Measurements from ENCODE around the gene IFITM10.
"Not testable (repeated sequence)": the region's sequence is repeated elsewhere in the genome, so short reads cannot be mapped to it uniquely, and the experiment has no call there.

The IFITM10 gene

DNA sequence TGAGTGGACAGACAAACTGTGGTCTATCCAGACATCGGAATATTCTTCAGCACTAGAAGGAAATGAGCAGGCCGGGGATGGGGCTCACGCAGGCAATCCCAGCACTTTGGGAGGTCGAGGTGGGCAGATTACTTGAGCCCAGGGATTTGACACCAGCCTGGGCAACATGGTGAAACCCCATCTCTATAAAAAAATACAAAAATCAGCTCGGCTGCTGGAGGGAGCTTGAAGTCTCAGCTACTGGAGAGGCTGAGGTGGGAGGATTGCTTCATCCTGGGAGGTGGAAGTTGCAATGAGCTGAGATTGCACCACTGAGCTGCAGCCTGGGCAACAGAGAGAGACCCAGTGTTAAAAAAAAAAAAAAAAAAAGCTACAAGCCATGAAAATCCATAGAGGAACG is 21.3 kb upstream of the IFITM10 start:
- no peak overlapping the region for H3K4me3 ChIP-seq (ENCODE audit: low read length)
- TF ChIP-seq, protein P1, sequence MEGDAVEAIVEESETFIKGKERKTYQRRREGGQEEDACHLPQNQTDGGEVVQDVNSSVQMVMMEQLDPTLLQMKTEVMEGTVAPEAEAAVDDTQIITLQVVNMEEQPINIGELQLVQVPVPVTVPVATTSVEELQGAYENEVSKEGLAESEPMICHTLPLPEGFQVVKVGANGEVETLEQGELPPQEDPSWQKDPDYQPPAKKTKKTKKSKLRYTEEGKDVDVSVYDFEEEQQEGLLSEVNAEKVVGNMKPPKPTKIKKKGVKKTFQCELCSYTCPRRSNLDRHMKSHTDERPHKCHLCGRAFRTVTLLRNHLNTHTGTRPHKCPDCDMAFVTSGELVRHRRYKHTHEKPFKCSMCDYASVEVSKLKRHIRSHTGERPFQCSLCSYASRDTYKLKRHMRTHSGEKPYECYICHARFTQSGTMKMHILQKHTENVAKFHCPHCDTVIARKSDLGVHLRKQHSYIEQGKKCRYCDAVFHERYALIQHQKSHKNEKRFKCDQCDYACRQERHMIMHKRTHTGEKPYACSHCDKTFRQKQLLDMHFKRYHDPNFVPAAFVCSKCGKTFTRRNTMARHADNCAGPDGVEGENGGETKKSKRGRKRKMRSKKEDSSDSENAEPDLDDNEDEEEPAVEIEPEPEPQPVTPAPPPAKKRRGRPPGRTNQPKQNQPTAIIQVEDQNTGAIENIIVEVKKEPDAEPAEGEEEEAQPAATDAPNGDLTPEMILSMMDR (conservative IDR thresholded peaks at IDR 0.05; ENCODE audit: low read length), result no peak
- peak; percentile 76 for DNase-seq (ENCODE audit: low read depth)

DNA sequence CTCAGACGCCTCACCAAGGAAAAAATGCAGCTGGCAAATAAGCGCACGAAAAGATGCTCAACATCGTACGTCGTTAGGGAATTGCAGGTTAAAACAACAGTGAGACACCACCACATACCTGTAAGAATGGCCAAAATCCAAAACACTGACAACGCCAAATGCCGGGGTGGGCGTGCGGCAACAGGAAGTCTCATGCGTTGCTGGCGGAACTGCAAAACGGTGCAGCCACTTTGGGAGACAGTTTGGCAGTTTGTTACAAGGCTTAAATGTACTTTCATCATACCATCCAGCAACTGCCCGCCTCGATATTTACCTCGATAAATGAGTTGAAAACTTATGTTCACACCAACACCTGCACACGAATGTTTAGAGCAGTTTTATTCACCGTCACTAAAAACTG is 20.9 kb upstream of the IFITM10 start:
- no peak overlapping the region for H3K4me3 ChIP-seq (ENCODE audit: low read length)
- DNase-seq (ENCODE audit: low read depth), result no peak
- TF ChIP-seq, protein P1 (conservative IDR thresholded peaks at IDR 0.05; ENCODE audit: low read length), result no peak

DNA sequence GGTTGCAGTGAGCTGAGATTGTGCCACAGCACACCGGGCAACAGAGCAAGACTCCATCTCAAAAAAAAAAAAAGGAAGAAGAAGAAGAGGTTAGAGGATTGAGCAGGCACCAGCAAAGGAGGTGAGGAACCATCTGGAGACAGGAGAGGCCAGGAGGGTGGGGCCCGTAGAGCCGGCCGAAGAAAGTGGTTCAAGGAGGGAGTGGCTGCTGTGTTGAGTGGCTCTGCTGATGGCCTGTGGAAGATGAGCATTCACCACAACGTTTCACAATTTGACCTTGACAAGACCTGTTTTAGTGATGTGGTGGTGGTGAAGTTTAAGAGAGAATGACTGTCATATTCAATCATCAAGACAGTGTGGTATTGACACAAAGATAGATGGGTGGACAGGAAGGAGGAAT is 20.1 kb upstream of the IFITM10 start:
- DNase-seq (ENCODE audit: low read depth), result no peak
- TF ChIP-seq, protein P1 (conservative IDR thresholded peaks at IDR 0.05; ENCODE audit: low read length), result no peak
- H3K4me3 ChIP-seq (ENCODE audit: low read length), result no peak overlapping the region

DNA sequence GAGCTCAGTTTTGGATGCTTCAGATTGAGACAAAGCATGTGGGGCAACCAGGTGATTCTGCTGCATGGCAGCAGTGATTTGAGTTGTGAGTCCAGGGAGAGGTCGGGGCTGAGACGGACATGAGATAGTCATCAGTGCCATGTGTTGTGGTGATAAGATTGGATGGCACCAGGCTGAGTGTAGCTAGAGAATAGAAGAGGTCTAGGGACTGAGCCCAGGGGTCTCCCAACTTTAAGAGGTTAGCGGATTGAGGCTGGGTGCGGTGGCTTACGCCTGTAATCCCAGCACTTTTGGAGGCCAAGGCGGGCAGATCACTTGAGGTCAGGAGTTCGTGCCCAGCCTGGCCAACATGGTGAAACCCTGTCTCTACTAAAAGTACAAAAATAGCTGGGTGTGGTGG is 19.7 kb upstream of the IFITM10 start:
- TF ChIP-seq, protein P1 (conservative IDR thresholded peaks at IDR 0.05; ENCODE audit: low read length), result no peak

DNA sequence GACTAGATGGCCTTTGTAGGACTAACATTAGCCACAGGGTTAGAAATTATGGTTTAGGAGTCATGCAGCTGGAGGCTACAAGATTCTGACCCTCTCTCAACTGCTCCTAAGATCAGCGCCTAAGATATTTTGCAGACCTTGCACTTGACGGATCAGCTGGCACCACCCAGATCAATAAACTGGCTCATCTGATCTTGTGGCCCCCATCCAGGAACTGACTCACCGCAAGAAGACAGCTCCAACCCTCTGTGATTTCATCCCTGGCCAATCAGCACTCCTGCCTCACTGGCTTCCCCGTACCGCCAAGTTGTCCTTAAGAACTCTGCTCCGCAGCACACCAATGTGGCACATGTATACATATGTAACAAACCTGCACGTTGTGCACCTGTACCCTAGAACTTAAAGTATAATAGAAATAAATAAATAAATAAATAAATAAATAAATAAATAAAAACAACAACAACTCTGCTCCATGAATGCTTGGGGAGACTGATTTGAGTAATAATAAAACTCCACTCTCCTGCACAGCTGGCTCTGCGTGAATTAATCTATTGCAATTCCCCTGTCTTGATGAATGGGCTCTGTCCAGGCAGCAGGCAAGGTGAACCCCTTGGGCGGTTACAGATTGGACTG is 19.0 kb upstream of the IFITM10 start:
- not testable (repeated sequence) for H3K4me3 ChIP-seq (ENCODE audit: low read length)
- peak; percentile 33 for DNase-seq (ENCODE audit: low read depth)

More for the DNA sequence above, 19.7 kb upstream of the IFITM10 start:
- H3K4me3 ChIP-seq (ENCODE audit: low read length), result no peak overlapping the region
- no peak for DNase-seq (ENCODE audit: low read depth)

DNA sequence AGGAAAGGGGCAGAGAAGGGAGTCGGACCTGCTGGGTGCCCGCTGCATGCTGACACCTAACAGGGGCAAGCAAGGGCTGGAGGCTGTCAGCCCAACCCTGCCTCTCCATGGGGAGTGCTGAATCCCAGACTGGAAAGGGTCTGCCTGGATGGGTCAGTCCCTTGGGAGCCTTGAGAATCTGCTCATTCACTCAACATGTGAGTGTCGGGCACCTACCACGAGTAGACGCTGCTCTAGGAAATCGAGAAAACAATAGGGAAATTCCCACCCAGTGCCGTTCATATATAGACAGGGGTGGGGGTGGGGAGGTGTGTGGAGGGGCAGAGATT is 17.7 kb upstream of the IFITM10 start:
- no peak overlapping the region for H3K4me3 ChIP-seq (ENCODE audit: low read length)
- no peak for DNase-seq (ENCODE audit: low read depth)
- TF ChIP-seq, protein P1 (conservative IDR thresholded peaks at IDR 0.05; ENCODE audit: low read length), result no peak

DNA sequence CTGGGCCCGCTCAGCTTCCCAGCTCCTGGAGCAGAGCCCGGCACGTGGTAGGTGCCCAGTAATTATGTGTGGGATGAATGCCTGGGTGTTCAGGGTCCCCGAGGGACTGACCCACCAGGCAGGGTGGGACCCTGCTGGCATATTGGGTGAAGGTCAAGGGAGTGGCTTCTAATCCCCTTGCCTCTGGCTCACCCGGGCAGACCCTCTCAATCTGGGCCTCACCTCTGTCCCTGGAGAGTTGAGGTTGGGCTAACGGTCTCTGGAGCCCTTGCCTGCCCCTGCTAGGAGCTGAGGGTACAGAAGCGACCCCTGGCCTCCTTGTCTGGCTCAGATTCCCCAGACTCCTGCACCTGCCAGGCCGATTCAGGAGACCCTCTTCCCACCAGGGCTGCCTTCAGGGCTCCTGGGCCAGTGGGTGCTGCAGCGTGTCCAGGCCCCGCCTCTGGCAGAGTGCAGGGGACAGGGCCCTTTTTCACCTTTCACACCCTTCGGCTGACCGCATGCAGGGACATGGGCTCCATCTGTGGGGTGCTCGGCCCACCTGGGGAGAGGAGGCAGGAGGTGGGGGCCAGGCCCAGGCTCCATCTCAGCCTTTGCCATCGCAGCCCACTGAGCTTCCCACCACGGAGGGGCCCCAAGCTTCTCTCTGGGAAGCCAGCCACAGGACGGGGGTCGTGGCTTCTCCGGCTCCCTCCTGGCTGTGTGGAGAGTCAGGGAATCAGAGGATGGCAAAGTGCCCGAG is 17.2 kb upstream of the IFITM10 start:
- TF ChIP-seq, protein P1 (conservative IDR thresholded peaks at IDR 0.05; ENCODE audit: low read length), result no peak
- DNase-seq (ENCODE audit: low read depth), result no peak

More for the DNA sequence above, 17.2 kb upstream of the IFITM10 start:
- no peak overlapping the region for H3K4me3 ChIP-seq (ENCODE audit: low read length)
